MM.1S (cell line): ENCODE measurements around the gene KRTAP12-3.

Source experiments
- EZH2 ChIP-seq: fragments of 300-600 bp; sonication (generic); optimal IDR thresholded peaks from 2 replicates; pipeline ENCODE3; 2017; ENCODE audit warnings: low read depth, mild to moderate bottlenecking, antibody characterized with exemption, low read length, mixed read lengths
- EZH2phosphoT487 ChIP-seq: fragments of 300-600 bp; sonication (generic); IDR thresholded peaks from 2 replicates; pipeline ENCODE4 v1.6.1; 2018; ENCODE audit warnings: antibody characterized with exemption, low read length
- TF ChIP-seq, protein P1 (sequence below): fragments of 300-600 bp; sonication (generic); IDR thresholded peaks from 2 replicates; pipeline ENCODE4 v1.5.1; 2016; ENCODE audit warnings: antibody characterized with exemption, low read length, mixed read lengths

GRCh38 chr21:44684077-44684476 lies 26.3 kb downstream of the KRTAP12-3 start:
- TF ChIP-seq, protein P1, sequence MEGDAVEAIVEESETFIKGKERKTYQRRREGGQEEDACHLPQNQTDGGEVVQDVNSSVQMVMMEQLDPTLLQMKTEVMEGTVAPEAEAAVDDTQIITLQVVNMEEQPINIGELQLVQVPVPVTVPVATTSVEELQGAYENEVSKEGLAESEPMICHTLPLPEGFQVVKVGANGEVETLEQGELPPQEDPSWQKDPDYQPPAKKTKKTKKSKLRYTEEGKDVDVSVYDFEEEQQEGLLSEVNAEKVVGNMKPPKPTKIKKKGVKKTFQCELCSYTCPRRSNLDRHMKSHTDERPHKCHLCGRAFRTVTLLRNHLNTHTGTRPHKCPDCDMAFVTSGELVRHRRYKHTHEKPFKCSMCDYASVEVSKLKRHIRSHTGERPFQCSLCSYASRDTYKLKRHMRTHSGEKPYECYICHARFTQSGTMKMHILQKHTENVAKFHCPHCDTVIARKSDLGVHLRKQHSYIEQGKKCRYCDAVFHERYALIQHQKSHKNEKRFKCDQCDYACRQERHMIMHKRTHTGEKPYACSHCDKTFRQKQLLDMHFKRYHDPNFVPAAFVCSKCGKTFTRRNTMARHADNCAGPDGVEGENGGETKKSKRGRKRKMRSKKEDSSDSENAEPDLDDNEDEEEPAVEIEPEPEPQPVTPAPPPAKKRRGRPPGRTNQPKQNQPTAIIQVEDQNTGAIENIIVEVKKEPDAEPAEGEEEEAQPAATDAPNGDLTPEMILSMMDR = no peak
- TF ChIP-seq EZH2 (no peak), EZH2phosphoT487 (no peak)
